ENCODE results near the gene SFSWAP. TPM values are rescaled to one million over a fixed set of nuclear protein-coding genes. Genes with fewer than 3 reads are reported as not detected.
A peak's percentile ranks its signal among the peaks of the same experiment; 100 is the strongest.

The SFSWAP gene
- total and polyA plus RNA-seq, 2 of the 8 experiments (the other 6 are each of a cell fraction or from before 2014, with no cell fraction given), result 36.5 to 49.5 TPM

DNA sequence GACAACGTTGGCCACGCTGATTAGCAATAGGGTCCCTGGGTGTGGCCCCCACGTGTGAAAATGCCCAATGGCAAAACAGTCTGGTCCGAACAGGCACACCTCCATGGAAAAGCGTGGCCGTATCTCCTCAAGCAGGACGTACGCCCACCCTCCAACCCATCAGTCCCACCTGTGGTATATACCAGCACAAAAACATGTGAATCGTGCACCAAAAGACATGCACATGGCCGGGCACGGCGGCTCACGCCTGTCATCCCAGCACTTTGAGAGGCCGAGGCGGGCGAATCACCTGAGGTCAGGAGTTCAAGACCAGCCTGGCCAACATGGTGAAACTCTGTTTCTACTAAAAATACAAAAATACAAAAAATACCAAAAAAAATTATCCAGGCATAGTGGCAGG is 14.9 kb upstream of the SFSWAP start:
- Histone ChIP-seq H2BK5ac (ENCODE audit: low read depth, low read length) (no peak overlapping the region), H3K4me1 (replicated peaks in 1 of 4; ENCODE audit: control insufficient read depth in 3 of 4, insufficient read depth in 4 of 4, low read length in 3 of 4) (no peaks in the 10 kb centered on the region), H4K20me1 (replicated peaks in 1 of 2; ENCODE audit: control insufficient read depth in 1 of 2, insufficient read depth in 2 of 2, low read length in 2 of 2) (peaks cover 0 to 2% of the 10 kb centered on the region in 2 experiments), H3K23me2 (ENCODE audit: low read depth, low read length) (no peaks in the 10 kb centered on the region), H3K14ac (ENCODE audit: insufficient read length) (no peak overlapping the region), H4K5ac (ENCODE audit: insufficient read length, low read depth, low read length) (no peak overlapping the region), H3K27me3 (replicated peaks in 1 of 4; ENCODE audit: control insufficient read depth in 3 of 4, extremely low read depth in 1 of 4, insufficient read depth in 3 of 4, low read length in 3 of 4) (peaks cover 0 to 2% (median under 1%) of the 10 kb centered on the region in 4 experiments; a peak in 3 of 7 replicates), H3K4ac (replicated peaks; ENCODE audit: insufficient read length, low read depth, low read length) (no peak overlapping the region), H3K18ac (ENCODE audit: extremely low read depth, low read length) (no peak overlapping the region), H3K79me1 (ENCODE audit: low read depth, low read length) (no peaks in the 10 kb centered on the region), H3K9me3 (ENCODE audit: insufficient read depth in 2 of 2, low read depth in 1 of 2, low read length in 1 of 2) (no peaks in the 10 kb centered on the region; a peak in 1 of 4 replicates), H2BK12ac (ENCODE audit: low read depth, low read length) (no peak overlapping the region), H2BK15ac (ENCODE audit: low read length) (0 out of 2 replicates have a peak overlapping the region, but pooled peaks have one; percentile 31), H3K9ac (replicated peaks in 1 of 4; ENCODE audit: extremely low read depth in 1 of 4, low read depth in 3 of 4, low read length in 3 of 4) (no peak overlapping the region), H2BK120ac (replicated peaks; ENCODE audit: low read depth, low read length) (no peak overlapping the region), H4K8ac (ENCODE audit: extremely low read depth, insufficient read depth, low read length) (no peak overlapping the region), H2AFZ (ENCODE audit: low read length) (no peak overlapping the region), H2BK20ac (ENCODE audit: low read length) (no peak overlapping the region), H4K91ac (replicated peaks; ENCODE audit: insufficient read length, low read length) (peak overlapping the region; percentile 32), H3K56ac (replicated peaks; ENCODE audit: insufficient read length, low read depth, low read length) (no peak overlapping the region), H3K4me2 (ENCODE audit: insufficient read depth in 1 of 2, low read depth in 2 of 2, low read length in 2 of 2) (no peak overlapping the region), H3K36me3 (ENCODE audit: control insufficient read depth in 2 of 4, insufficient read depth in 4 of 4, low read length in 3 of 4) (no peaks in the 10 kb centered on the region; a peak in 1 of 8 replicates), H3K27ac (ENCODE audit: low read depth, low read length) (no peak overlapping the region), H3K4me3 (ENCODE audit: extremely low read depth in 1 of 4, insufficient read depth in 2 of 4, low read depth in 3 of 4, low read length in 4 of 4) (no peak overlapping the region), H2AK5ac (ENCODE audit: low read depth, low read length) (no peak overlapping the region), H3K23ac (ENCODE audit: insufficient read length) (no peak overlapping the region), H3K79me2 (ENCODE audit: control insufficient read depth in 1 of 2, insufficient read depth in 2 of 2, low read length in 2 of 2) (no peaks in the 10 kb centered on the region)
- ChIA-PET CTCF (ENCODE audit: partially characterized antibody) (interaction anchor here (0.7 kb wide), 1 partner anchor 130 kb away, joined by 3 read pairs; no protein-coding TSS in a partner anchor), POLR2A (ENCODE audit: partially characterized antibody) (interaction anchor here (1.0 kb wide), 1 partner anchor 12 kb away, joined by 3 read pairs; no protein-coding TSS in a partner anchor)
- no peak for DNase-seq (ENCODE audit: low read depth in 1 of 2, low spot score in 2 of 2)
- TF ChIP-seq GTF2F1 (IDR thresholded peaks at IDR 0.05; ENCODE audit: borderline replicate concordance, low read depth, low read length) (no peak), RAD21 (IDR thresholded peaks at IDR 0.05 in 1 of 2, conservative IDR thresholded peaks at IDR 0.05 in 1 of 2; ENCODE audit: low read depth in 2 of 2, low read length in 2 of 2) (no peak), SIRT6 (IDR thresholded peaks at IDR 0.05; ENCODE audit: low read length) (no peak), HDAC6 (IDR thresholded peaks at IDR 0.05; ENCODE audit: low read depth, low read length) (no peak), FOSL1 (IDR thresholded peaks at IDR 0.05; ENCODE audit: insufficient read depth, low read depth, low read length) (no peak), ASH2L (IDR thresholded peaks at IDR 0.05; ENCODE audit: low read length) (no peak), USF2 (IDR thresholded peaks at IDR 0.05; ENCODE audit: low read length) (no peak)
- WGBS, 2 experiments (ENCODE audit: extremely low coverage in 1 of 2, insufficient coverage in 1 of 2, insufficient read length in 1 of 2, insufficient replicate concordance in 2 of 2, low coverage in 1 of 2, low lambda C conversion rate in 2 of 2, missing lambda C conversion rate in 1 of 2), result 93% methylated on average over 16 of the region's 16 CpGs; no CpG with 5 or more reads in 1 of the 2 experiments
- no peak for FAIRE-seq
